HG03064 (cell line): ENCODE data around the gene CYP2W1.

Experiments used
- ATAC-seq: cut with Tn5 transposase; IDR thresholded peaks from one replicate; pipeline ENCODE4 v1.9.1; 2021; ENCODE audit warnings: low read depth; ENCODE audit not compliant: unreplicated experiment

The CYP2W1 gene

GRCh38 chr7:978416-979091 lies 4.4 kb upstream of the CYP2W1 start:
- ATAC-seq: no peak

GRCh38 chr7:979151-979550 lies 3.8 kb upstream of the CYP2W1 start:
- no peak for ATAC-seq

- no peak for ATAC-seq
Measured at GRCh38 chr7:979886-980571, 3.0 kb upstream of the CYP2W1 start.

GRCh38 chr7:981793-982510 lies 1.0 kb upstream of the CYP2W1 start:
- ATAC-seq: no peak

- ATAC-seq: no peak
Measured at GRCh38 chr7:982511-983003, 424 bp upstream of the CYP2W1 start.

- no peak for ATAC-seq
Measured at GRCh38 chr7:983616-984071, 663 bp downstream of the CYP2W1 start.

- no peak for ATAC-seq
Measured at GRCh38 chr7:984361-985126, 1.6 kb downstream of the CYP2W1 start.

GRCh38 chr7:985127-985416 lies 2.1 kb downstream of the CYP2W1 start:
- no peak for ATAC-seq

GRCh38 chr7:985915-986741 lies 3.1 kb downstream of the CYP2W1 start:
- no peak for ATAC-seq

GRCh38 chr7:986766-987751 lies 4.1 kb downstream of the CYP2W1 start:
- ATAC-seq: no peak

GRCh38 chr7:987909-988308 lies 4.9 kb downstream of the CYP2W1 start:
- ATAC-seq: no peak

GRCh38 chr7:988426-988911 lies 5.5 kb downstream of the CYP2W1 start:
- ATAC-seq: no peak

GRCh38 chr7:988963-989529 lies 6.1 kb downstream of the CYP2W1 start:
- no peak for ATAC-seq

GRCh38 chr7:990352-990932 lies 7.5 kb downstream of the CYP2W1 start:
- ATAC-seq: no peak

GRCh38 chr7:990933-991728 lies 8.2 kb downstream of the CYP2W1 start:
- no peak for ATAC-seq

- no peak for ATAC-seq
Measured at GRCh38 chr7:991729-992656, 9.0 kb downstream of the CYP2W1 start.
